ENCODE results near the gene CCL24.

DNA sequence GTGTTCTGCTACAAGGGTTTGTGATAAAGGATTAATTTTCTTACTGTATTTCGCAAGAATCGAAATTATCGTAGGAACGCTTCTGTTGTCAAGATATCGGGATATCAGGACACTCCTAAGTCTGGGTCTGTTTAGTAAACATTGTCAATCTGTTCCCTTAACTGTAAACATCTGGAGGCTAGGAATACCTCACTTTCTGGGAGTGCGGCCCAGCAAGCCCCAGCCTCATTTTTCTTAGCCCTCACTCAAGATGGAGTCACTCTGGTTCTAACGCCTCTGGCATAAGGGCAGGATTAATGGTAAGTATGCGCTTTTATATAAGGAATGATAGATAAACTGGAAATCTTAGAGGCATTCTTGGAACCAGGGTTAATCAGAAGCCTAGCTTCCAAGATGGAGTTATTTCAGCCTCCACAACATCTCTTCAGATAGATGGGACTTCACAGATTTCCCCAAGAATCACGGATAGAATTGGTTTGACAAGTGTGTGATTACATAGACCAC is 30.1 kb upstream of the CCL24 start:
- no peak for TF ChIP-seq POLR2A (IDR thresholded peaks at IDR 0.05; ENCODE audit: low read depth, low read length)
- no peak for TF ChIP-seq CTCF (IDR thresholded peaks at IDR 0.05; ENCODE audit: extremely low read depth in 1 of 2, insufficient read depth in 1 of 2, low read depth in 1 of 2, low read length in 2 of 2)
- no peak for TF ChIP-seq FOS (IDR thresholded peaks at IDR 0.05; ENCODE audit: borderline replicate concordance, insufficient read depth, low read length)
- no peak for TF ChIP-seq MYC (IDR thresholded peaks at IDR 0.05; ENCODE audit: low read depth, low read length)
- no peak for TF ChIP-seq EZH2 (IDR thresholded peaks at IDR 0.05; ENCODE audit: borderline replicate concordance, low read depth, low read length, severe bottlenecking)
- no peak for TF ChIP-seq JUN (IDR thresholded peaks at IDR 0.05; ENCODE audit: borderline replicate concordance, insufficient read depth, insufficient read length, low read depth)
- TF ChIP-seq GATA2 (IDR thresholded peaks at IDR 0.05; ENCODE audit: insufficient read depth, insufficient read length, low read depth, low read length) = no peak

Data from endothelial cell of umbilical vein (primary cell).